Activated CD4-positive, alpha-beta T cell treated with anti-CD3 and anti-CD28 coated beads, Interleukin-2, amount 10 ng/mL, durations not matched to agents 7 days and 5 days (primary cell): Measurements from ENCODE around the gene ZFYVE16. TPM values are rescaled to one million over a fixed set of nuclear protein-coding genes. Genes with fewer than 3 reads are reported as not detected.
"Not testable (repeated sequence)": the region's sequence is repeated elsewhere in the genome, so short reads cannot be mapped to it uniquely, and the experiment has no call there.

Source experiments
- CTCF ChIA-PET: fragments of 350-600 bp; sonication (Branson Sonifier 250); formaldehyde crosslinking; loops from one replicate; lab custom pipeline; 2021; ENCODE audit warnings: antibody characterized with exemption; lab: Charles Lee
- POLR2A ChIA-PET: fragments of 350-600 bp; sonication (Branson Sonifier 250); formaldehyde crosslinking; loops from one replicate; lab custom pipeline; 2021; ENCODE audit warnings: antibody characterized with exemption; lab: Charles Lee
- DNase-seq: peaks from one replicate; pipeline ENCODE4 v3.0.0-alpha.2; 2020
- H3K27ac Mint-ChIP-seq: one replicate; pipeline ENCODE4 v1.8.0; 2021; ENCODE audit warnings: mild to moderate bottlenecking, moderate library complexity, mixed read lengths
- H3K27me3 Mint-ChIP-seq: one replicate; pipeline ENCODE4 v1.8.0; 2021; ENCODE audit warnings: mixed read lengths
- H3K36me3 Mint-ChIP-seq: one replicate; pipeline ENCODE4 v1.8.0; 2021; ENCODE audit warnings: low read depth, mixed read lengths
- H3K4me1 Mint-ChIP-seq: one replicate; pipeline ENCODE4 v1.8.0; 2021; ENCODE audit warnings: mixed read lengths
- H3K4me3 Mint-ChIP-seq: one replicate; pipeline ENCODE4 v1.8.0; 2021; ENCODE audit warnings: mild to moderate bottlenecking, moderate library complexity, mixed read lengths
- H3K9me3 Mint-ChIP-seq: one replicate; pipeline ENCODE4 v1.8.0; 2021; ENCODE audit warnings: mixed read lengths
- total RNA-seq, 2 experiments: library from RNA; stranded (reverse); gene quantifications; one replicate each; pipeline ENCODE4 v1.2.3, GENCODE V29; 2021

The ZFYVE16 gene
- total RNA-seq, 2 experiments from 2014 or later, result 9.3 to 12.3 TPM

DNA sequence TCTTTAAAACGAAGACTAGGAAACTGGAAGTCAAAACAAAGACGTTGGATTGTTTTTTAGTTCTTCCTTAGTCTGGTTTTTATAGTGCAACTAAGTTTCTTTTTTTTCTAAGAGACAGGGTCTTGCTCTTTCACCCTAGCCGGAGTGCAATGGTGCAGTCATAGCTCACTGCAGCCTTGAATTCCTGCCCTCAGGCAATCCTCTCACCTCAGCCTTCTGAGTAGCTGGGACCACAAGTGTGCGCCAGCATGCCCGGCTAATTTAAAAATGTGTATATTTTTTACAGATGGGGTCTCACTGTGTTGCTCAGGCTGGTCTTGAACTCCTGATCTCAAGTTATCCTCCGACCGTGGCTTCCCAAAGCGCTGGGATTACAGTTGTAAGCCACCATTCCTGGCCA is 27.6 kb downstream of the ZFYVE16 start:
- POLR2A ChIA-PET, result no interaction called here
- Mint-ChIP-seq H3K9me3 (peaks cover 2% of the 10 kb centered on the region), H3K4me3 (no peak overlapping the region), H3K36me3 (peaks cover 13% of the 10 kb centered on the region), H3K4me1 (no peaks in the 10 kb centered on the region), H3K27ac (no peak overlapping the region), H3K27me3 (no peaks in the 10 kb centered on the region)
- CTCF ChIA-PET, result no interaction called here
- no peak for DNase-seq

DNA sequence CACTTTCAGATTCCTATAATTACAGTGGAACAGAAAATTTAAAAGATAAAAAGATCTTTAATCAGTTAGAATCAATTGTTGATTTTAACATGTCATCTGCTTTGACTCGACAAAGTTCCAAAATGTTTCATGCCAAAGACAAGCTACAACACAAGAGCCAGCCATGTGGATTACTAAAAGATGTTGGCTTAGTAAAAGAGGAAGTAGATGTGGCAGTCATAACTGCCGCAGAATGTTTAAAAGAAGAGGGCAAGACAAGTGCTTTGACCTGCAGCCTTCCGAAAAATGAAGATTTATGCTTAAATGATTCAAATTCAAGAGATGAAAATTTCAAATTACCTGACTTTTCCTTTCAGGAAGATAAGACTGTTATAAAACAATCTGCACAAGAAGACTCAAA is 29.5 kb downstream of the ZFYVE16 start:
- H3K36me3 Mint-ChIP-seq, result peaks cover 20% of the 10 kb centered on the region
- CTCF ChIA-PET, result interaction anchor here (0.6 kb wide), 1 partner anchor 468 kb away, joined by 3 read pairs; no protein-coding TSS in a partner anchor
- DNase-seq, result no peak
- H3K27ac Mint-ChIP-seq, result no peak overlapping the region
- POLR2A ChIA-PET, result no interaction called here
- H3K9me3 Mint-ChIP-seq, result no peaks in the 10 kb centered on the region
- no peak overlapping the region for H3K4me3 Mint-ChIP-seq
- no peaks in the 10 kb centered on the region for H3K27me3 Mint-ChIP-seq
- H3K4me1 Mint-ChIP-seq, result no peaks in the 10 kb centered on the region

DNA sequence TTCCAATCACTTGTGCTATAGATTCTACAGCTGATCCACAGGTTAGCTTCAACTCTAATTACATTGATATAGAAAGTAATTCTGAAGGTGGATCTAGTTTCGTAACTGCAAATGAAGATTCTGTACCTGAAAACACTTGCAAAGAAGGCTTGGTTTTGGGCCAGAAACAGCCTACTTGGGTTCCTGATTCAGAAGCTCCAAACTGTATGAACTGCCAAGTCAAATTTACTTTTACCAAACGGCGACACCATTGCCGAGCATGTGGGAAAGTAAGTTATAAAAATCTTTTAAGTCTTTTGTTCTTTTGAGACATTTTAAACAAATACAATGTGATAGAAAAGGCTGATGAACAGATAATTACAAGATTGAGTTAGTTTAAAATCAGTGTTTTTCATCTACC is 30.9 kb downstream of the ZFYVE16 start:
- CTCF ChIA-PET, result no interaction called here
- H3K36me3 Mint-ChIP-seq, result peaks cover 20% of the 10 kb centered on the region
- no peaks in the 10 kb centered on the region for H3K4me1 Mint-ChIP-seq
- no peaks in the 10 kb centered on the region for H3K9me3 Mint-ChIP-seq
- no peak overlapping the region for H3K4me3 Mint-ChIP-seq
- DNase-seq, result no peak
- POLR2A ChIA-PET, result no interaction called here
- H3K27ac Mint-ChIP-seq, result no peak overlapping the region
- no peaks in the 10 kb centered on the region for H3K27me3 Mint-ChIP-seq

DNA sequence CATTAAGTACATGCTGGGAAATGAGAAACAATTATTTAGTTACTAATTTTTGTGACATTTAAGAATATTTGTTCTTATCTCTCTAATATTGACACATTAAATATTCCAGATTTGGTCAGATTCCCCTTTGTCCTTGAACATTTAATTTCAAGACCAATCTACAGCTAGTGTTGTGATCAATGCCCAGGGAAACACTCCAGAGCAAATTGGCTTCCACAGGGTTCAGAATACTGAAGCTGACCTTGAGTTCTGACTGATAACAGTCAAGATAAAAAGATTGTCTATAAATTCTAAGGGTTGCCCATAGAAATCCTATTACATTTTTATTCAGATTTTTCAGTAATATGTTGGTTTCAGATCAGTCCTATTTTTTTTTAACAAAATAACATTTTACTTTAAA is 31.3 kb downstream of the ZFYVE16 start:
- Mint-ChIP-seq H3K4me1 (no peaks in the 10 kb centered on the region), H3K9me3 (no peaks in the 10 kb centered on the region), H3K36me3 (peaks cover 20% of the 10 kb centered on the region), H3K27me3 (no peaks in the 10 kb centered on the region), H3K4me3 (no peak overlapping the region), H3K27ac (no peak overlapping the region)
- no peak for DNase-seq
- CTCF ChIA-PET, result no interaction called here
- POLR2A ChIA-PET, result no interaction called here

DNA sequence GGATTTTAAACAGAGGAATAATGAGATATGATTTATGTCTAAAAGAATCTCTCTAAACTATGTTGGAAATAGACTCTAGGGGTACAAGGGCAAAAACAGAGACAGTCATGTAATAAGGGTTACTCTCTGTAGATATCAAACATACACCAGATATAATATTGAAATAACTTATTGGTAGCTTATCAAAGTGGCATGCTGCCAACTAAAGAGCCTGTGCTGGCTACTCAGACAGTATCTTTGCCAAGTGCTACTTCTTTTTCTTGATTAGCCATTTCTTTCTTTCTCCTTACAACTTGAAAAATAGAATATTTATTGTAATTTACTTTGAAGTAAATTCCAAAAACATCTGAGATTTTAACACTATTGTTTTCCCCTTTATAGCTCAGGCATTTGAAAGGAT is 34.9 kb downstream of the ZFYVE16 start:
- Mint-ChIP-seq H3K4me3 (no peak overlapping the region), H3K27ac (no peak overlapping the region), H3K9me3 (no peaks in the 10 kb centered on the region), H3K27me3 (no peaks in the 10 kb centered on the region), H3K4me1 (no peaks in the 10 kb centered on the region), H3K36me3 (peaks cover 7% of the 10 kb centered on the region)
- POLR2A ChIA-PET, result no interaction called here
- no peak for DNase-seq
- CTCF ChIA-PET, result no interaction called here

DNA sequence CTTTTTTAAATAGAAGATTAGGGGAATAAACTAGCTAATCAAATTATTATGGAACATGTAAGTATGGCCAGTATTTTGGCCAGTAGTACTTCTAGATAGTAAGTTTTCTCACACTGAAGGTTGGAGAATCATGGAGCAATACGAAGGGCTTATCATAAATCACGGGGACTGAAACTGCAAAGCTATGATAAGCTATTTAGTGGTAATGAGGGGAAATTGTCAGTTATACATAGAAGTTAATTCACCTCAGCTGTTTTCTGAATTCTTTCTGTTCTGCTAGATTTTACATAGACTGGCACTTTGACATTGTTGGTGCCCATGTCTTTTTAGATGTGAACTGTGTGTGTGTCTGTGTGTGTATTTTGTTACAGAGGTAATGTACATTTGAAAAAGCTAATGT is 45.5 kb downstream of the ZFYVE16 start:
- Mint-ChIP-seq H3K27ac (no peak overlapping the region), H3K4me1 (no peaks in the 10 kb centered on the region), H3K27me3 (no peaks in the 10 kb centered on the region), H3K36me3 (peaks cover 9% of the 10 kb centered on the region), H3K9me3 (no peaks in the 10 kb centered on the region), H3K4me3 (no peak overlapping the region)
- ChIA-PET CTCF (interaction anchor here (1.2 to 1.3 kb wide), 2 partner anchors 13 to 28 kb away, joined by 4 to 5 read pairs; no protein-coding TSS in a partner anchor), POLR2A (interaction anchor here (0.6 kb wide), 1 partner anchor 766 kb away, joined by 5 read pairs; no protein-coding TSS in a partner anchor)
- DNase-seq, result no peak

DNA sequence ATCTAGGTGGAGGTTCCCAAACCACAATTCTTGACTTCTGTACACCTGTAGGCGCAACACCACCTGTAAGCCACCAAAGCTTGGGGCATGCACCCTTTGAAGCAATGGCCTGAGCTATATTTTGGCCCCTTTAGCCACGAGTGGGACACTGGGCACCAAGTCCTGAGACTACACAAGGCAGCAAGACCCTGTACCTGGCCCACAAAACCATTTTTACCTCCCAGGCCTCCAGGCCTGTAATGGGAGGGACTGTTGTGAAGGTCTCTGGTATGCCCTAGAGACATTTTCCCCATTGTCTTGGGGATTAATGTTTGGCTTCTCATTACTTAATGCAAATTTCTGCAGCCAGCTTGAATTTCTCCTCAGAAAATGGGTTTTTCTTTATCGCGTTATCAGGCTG is 55.4 kb downstream of the ZFYVE16 start:
- Mint-ChIP-seq H3K4me1 (no peaks in the 10 kb centered on the region), H3K4me3 (no peak overlapping the region), H3K27me3 (no peaks in the 10 kb centered on the region), H3K27ac (no peak overlapping the region), H3K36me3 (peaks cover 36% of the 10 kb centered on the region), H3K9me3 (peaks cover 37% of the 10 kb centered on the region)
- ChIA-PET CTCF (no interaction called here), POLR2A (no interaction called here)
- DNase-seq, result no peak

DNA sequence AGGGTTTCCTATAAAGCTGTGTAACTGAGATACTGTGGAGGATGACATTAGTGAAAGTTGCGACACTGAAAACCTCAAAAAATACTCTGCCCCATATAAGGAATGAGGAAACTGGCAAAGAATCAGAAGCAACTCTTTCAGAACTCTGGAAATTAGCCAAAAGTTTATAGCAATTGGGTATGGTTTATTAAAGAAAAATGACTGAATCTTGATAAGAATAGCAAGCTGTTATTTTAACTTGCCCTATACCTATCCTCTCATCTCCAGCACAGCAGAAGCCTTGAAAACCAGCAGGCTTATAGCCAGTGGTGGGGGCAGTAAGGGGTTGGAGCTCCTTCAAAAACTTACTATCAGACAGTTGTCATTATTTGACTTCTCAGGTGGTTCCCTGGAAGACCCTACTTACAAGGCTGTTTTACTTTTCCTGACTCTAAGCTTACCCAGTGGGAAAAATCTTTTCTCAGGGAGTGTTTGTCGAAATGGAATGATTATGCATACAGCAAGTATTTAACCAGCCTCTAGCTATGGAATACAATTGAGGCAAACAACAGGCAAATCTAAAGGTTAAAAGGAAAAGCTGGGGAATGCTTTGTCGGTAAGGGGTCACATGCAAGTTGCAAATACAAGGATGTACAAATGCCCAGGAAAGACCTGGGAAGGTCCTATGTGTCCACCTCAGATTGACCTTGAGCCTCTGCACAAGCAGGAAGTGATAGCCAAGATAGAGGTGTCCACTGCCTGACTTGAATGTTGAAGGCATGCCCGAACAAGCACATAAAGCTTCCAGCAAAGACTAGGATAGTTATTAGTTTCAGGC is 59.0 kb downstream of the ZFYVE16 start:
- H3K4me3 Mint-ChIP-seq, result no peak overlapping the region
- no peak for DNase-seq
- no peaks in the 10 kb centered on the region for H3K27me3 Mint-ChIP-seq
- H3K4me1 Mint-ChIP-seq, result no peaks in the 10 kb centered on the region
- CTCF ChIA-PET, result interaction anchor here (1.3 to 2.2 kb wide), 2 partner anchors 13 to 14 kb away, joined by 5 to 11 read pairs; no protein-coding TSS in a partner anchor
- peaks cover 44% of the 10 kb centered on the region for H3K9me3 Mint-ChIP-seq
- peaks cover 37% of the 10 kb centered on the region for H3K36me3 Mint-ChIP-seq
- no peak overlapping the region for H3K27ac Mint-ChIP-seq
- POLR2A ChIA-PET, result no interaction called here

DNA sequence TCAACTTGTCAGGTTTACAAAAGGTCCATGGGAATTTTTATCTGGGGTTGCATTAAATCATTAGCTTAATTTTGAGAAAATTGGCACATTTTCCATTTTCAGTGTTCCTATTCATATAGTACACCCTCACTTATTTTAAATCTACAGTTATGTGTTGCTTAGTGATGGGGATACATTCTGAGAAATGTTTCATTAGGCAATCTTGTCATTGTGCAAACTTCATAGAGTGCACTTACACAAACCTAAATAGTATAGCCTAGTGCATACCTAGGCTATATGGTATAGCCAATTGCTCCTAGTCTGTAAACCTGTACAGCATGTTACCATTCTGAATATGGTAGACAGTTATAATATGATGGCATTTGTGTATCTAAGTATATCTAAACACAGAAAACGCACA is 60.3 kb downstream of the ZFYVE16 start:
- Mint-ChIP-seq H3K9me3 (peaks cover 36% of the 10 kb centered on the region), H3K27me3 (no peaks in the 10 kb centered on the region), H3K4me3 (no peak overlapping the region), H3K4me1 (no peaks in the 10 kb centered on the region), H3K36me3 (peaks cover 30% of the 10 kb centered on the region), H3K27ac (no peak overlapping the region)
- POLR2A ChIA-PET, result no interaction called here
- no peak for DNase-seq
- CTCF ChIA-PET, result no interaction called here

DNA sequence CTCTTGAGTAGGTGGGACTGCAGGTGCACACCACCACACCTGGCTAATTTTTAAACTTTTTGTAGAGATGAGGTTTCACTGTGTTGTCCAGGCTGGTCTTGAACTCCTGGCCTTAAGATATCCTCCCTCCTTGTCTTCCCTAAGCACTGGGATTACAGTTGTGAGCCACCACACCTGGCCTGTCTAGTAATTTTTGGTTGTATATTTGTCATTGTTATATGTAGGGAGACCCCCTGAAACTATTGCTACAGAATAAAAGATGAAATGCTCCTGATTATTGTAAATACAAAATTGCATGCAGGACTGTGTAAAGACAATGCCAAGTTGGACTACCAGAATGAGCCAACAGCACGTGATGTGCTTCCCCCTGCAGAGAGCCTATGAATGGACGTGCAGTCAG is 62.8 kb downstream of the ZFYVE16 start:
- Mint-ChIP-seq H3K36me3 (peaks cover 27% of the 10 kb centered on the region), H3K9me3 (peaks cover 17% of the 10 kb centered on the region)
- POLR2A ChIA-PET, H3K4me1 Mint-ChIP-seq, CTCF ChIA-PET, DNase-seq, H3K27ac Mint-ChIP-seq, H3K4me3 Mint-ChIP-seq, H3K27me3 Mint-ChIP-seq: not testable (repeated sequence)

DNA sequence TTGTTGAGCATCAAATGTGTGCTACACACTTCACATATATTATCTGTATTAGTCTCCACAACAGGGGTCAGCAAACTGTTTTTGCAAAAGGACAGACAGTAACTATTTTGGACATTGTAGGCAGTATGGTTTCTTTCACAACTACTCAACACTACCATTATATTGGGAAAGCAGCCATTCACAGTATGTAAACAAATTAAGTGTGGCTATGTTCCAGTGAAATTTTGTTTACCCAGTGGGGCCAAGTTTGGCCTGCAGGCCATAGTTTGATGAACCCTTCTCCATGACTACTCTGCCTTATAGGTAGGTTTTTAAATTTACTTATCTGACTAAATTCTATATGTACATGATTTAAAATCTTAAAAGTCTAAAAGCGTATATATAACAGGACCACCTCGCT is 67.1 kb downstream of the ZFYVE16 start:
- Mint-ChIP-seq H3K4me3 (no peak overlapping the region), H3K4me1 (no peaks in the 10 kb centered on the region), H3K27me3 (no peaks in the 10 kb centered on the region), H3K36me3 (peaks cover 19% of the 10 kb centered on the region), H3K27ac (no peak overlapping the region), H3K9me3 (peaks cover 9% of the 10 kb centered on the region)
- ChIA-PET POLR2A (no interaction called here), CTCF (no interaction called here)
- DNase-seq, result no peak

DNA sequence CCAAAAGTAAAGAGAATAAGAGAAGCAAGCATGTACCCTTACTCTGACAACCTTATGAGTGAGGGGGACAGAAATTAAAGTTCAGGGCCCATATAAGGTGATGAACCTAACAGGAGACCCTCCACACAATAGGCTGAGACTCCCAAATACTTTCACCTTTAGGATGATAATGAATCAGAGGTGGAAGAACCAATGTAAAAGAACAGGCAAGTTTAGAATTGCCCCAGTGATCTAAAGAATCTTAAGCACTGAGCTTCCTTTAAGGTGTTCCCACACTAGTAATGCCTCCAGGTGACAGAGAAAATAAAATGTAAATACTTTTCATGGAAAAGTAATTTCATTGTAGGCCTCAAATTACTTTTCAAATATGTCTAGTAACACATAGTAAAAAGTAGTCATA is 71.8 kb downstream of the ZFYVE16 start:
- H3K27ac Mint-ChIP-seq, result no peak overlapping the region
- peaks cover 17% of the 10 kb centered on the region for H3K36me3 Mint-ChIP-seq
- H3K4me3 Mint-ChIP-seq, result no peak overlapping the region
- peaks cover 12% of the 10 kb centered on the region for H3K4me1 Mint-ChIP-seq
- POLR2A ChIA-PET, result no interaction called here
- peaks cover 5% of the 10 kb centered on the region for H3K9me3 Mint-ChIP-seq
- no peak for DNase-seq
- no peaks in the 10 kb centered on the region for H3K27me3 Mint-ChIP-seq
- CTCF ChIA-PET, result interaction anchor here (1.1 kb wide), 1 partner anchor 705 kb away, joined by 3 read pairs; no protein-coding TSS in a partner anchor

DNA sequence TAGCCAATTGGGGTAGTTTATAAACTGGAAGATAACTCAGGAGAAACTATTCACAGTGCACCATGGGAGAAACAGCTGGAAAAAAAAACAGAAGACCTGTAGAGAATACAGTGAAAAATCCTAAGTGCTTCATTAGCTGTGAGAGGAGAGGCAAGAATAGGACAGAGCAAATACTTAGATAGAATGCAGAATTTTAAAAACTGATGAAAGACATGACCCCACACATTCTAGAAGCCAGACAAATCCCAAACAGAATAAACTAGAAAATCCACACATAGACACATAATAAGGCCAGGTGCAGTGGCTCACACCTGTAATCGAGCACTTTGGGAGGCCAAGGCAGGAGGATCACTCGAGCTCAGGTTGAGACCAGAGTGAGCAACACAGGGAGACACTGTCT is 72.5 kb downstream of the ZFYVE16 start:
- Mint-ChIP-seq H3K9me3 (peaks cover 5% of the 10 kb centered on the region), H3K36me3 (peaks cover 17% of the 10 kb centered on the region), H3K27me3 (no peaks in the 10 kb centered on the region), H3K4me3 (no peak overlapping the region), H3K4me1 (peaks cover 12% of the 10 kb centered on the region), H3K27ac (no peak overlapping the region)
- no peak for DNase-seq
- ChIA-PET POLR2A (no interaction called here), CTCF (interaction anchor here (1.1 to 1.7 kb wide), 4 partner anchors 14 to 705 kb away, joined by 3 to 11 read pairs (median 4); no protein-coding TSS in a partner anchor)
